Cerebellar cortex (tissue), 1 donor: Measurements from ENCODE around the gene SAYSD1.
A peak's percentile ranks its signal among the peaks of the same experiment; 100 is the strongest.
"Not testable (repeated sequence)": the region's sequence is repeated elsewhere in the genome, so short reads cannot be mapped to it uniquely, and the experiment has no call there.

Source experiments
- DNase-seq: peaks from one replicate; pipeline ENCODE4 v3.0.0-alpha.2; 2015; ENCODE audit warnings: low spot score

The SAYSD1 gene, protein sequence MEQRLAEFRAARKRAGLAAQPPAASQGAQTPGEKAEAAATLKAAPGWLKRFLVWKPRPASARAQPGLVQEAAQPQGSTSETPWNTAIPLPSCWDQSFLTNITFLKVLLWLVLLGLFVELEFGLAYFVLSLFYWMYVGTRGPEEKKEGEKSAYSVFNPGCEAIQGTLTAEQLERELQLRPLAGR

DNA sequence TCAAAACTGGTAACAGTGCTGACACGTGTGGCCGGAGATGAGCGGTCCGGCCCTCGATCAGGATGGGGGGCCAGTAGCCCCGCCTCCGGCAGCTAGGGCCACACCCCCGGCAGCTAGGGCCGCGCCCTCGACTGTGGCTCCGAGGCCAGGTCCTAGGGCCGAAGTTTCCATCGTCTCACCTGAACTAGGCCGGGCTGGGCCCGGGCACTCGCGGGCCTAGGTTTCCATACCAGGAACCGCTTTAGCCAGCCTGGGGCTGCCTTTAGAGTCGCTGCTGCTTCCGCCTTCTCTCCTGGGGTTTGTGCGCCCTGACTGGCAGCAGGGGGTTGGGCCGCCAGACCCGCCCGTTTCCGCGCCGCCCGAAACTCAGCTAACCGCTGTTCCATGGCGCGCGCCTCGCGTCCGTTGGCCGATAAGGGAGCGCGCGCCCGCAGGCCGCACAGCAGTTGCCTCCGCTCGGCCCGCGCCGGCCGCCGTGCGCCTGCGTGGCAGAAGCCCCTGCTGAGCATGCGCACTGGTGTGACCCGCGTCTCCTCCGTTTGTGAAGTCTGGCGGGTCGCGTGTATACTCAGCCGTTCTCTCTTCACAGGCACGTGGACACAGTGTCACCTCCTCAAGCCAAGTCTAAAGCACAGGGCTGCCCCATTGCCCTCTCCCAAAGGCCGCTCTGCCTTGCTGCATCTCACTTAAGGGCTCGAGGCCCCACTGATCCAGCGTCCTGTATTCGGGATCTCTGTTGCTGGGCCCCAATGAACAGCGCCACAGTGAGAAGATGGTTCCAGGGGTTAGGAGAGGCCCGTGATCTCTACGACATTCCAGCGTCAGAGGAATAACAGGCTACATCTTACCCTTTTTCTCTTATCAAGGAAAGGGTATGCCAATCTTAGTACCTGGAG lies at the start of gene SAYSD1:
TSS of gene SAYSD1 (minus strand) at position 483 of the 896 bp plus-strand sequence. CDS start at position 386, 97 bp downstream.
- peak; percentile 86 for DNase-seq

DNA sequence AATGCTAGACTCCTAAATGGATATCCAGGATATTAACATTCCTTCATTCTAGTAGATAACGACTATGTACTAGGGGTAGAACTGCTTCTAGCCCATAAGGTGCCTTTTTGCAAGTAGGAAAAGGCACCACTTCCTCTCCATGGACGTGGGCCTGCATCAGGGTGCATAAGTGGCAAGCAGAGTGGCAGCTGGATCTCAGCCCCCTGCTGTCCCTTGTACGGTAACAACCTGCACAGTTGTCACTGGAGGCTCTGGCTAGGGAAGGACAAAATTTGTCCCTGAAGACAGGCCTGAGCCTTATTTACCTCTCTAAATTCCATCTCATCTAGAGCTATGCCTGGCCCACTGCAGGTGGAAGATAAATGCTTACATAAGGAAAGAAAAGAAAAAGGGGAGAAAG lies 42.5 kb upstream of the SAYSD1 start:
- DNase-seq: no peak

DNA sequence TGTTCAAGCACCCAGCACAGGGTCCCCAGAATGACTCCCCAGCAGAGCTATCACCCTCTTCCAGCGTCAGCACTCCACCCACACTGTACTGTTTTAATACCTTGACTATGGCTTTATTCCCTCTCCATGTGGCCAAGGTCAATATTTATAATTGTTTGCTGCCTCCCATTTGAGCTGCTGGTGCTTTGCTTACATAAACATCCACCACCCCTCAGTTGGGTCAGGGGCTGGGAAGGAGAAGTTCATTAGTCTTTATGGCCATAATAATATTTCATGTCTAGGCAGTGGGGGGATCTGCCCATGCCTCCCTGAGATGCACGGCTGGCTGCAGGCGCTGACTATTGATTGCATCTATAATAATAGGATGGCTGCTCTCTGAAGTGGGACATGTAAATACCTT lies 41.8 kb upstream of the SAYSD1 start:
- no peak for DNase-seq

DNA sequence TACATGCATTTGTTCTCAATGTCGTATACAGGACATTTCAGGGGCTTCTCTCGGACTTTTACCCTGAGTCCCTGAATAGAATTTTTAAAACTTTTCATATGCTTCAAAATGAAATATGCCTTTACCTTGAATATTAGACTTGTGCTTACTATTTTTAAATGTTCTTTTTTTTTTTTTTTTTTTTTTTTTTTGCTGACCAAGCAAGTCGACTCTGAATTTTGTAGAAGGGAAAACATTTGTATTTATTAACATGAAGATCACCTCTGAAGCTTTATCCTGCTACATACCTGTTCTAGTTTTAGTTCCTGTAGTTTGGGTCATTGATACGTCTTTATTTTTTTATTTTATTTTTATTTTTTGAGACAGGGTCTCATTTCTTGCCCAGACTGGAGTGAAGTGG lies 39.7 kb upstream of the SAYSD1 start:
- no peak for DNase-seq

DNA sequence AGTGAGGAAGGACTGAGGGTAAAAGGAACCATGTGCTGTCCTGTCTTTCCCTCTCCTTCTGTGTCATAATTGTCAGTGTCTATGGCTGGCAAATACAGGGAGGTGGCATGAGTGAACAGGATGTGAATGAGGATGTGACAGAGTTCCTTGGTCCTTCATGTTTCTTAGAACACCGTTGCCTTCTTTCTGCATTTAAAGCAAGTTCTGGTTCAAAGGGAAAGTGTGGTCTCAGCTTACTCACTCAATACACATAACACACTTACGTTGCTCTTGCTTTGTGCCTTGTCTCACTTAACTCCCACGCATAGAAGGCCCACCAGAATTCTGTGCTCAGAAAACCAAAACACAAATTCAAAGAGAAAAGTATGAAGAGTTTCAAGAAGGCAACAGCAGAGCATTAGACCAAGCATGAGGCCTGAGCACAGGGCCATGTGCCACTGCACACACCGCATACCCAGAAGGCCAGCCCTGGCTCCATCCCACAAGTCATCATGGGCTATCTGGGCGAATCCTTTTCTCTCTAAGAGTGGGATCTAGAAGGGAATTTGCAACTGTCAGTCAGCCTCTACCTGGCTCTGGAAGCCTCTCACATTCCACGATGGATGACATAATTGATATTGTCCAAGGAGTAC lies 38.9 kb upstream of the SAYSD1 start:
- DNase-seq: no peak

DNA sequence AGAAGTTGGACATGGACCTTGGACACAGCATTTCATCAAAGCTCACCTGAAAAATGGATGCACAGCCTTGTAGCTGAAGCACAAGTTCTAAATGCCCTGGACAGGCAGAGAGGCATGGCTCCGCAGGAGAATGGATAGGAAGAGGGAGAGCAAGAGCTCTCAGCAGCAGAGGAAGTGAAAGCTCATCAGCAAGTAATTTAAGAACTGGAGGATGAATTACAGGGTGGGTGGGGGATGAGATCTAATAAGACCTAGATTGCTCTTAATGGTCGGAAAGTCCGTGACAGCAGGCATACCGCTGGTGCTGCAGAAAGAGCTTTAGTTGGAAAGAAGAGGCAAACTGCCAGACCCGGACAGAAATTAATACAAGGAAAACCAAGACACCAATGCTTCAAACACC lies 37.3 kb upstream of the SAYSD1 start:
- no peak for DNase-seq

DNA sequence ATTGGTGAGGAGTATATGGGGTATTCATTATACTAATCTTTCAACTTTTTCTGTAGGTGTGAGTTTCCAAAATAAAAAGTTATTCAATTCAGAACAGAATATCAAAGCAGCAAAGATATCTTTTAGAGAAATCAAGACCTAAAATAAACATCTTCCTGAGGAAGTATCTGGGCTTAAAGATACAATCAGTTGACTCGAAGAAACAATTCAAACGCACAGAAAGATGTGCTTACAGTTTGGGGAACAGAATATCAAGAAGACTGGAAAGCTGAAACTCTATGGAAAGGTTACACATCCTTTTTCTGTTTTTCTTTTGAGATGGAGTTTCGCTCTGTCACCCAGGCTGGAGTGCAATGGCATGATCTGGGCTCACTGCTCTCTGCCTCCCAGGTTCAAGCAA lies 36.2 kb upstream of the SAYSD1 start:
- DNase-seq: no peak

DNA sequence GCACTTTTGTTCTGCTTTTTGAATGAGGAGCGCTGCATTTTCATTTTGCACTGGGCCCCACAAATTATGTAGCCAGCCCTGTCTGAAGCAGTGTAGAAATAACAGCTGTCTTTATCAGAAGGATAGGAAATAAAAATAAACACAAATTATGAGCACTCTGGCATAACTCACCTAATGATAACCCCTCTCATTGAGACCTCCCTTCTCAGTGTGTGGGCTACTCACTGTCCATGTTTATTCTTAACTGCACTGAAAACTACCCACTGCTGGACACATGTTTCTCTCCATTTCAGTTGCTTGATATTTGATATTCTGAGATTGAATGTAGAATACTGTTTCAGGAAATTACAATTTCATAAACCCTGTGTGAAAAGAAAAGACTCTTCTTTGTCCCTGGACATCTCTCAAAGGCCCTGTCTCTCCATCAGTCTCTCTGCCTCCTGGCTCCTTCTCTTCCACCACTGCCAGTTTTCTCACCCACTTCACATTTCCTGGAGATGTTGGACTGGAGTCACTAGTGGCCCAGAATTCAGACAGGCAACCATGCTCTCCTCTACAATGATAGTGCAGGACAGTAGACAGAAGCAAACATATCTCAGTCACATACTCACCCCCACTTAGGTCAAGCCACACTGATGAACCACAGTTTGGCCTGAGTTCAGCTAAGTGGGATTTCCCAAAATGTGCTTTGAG lies 29.6 kb upstream of the SAYSD1 start:
- DNase-seq: no peak

DNA sequence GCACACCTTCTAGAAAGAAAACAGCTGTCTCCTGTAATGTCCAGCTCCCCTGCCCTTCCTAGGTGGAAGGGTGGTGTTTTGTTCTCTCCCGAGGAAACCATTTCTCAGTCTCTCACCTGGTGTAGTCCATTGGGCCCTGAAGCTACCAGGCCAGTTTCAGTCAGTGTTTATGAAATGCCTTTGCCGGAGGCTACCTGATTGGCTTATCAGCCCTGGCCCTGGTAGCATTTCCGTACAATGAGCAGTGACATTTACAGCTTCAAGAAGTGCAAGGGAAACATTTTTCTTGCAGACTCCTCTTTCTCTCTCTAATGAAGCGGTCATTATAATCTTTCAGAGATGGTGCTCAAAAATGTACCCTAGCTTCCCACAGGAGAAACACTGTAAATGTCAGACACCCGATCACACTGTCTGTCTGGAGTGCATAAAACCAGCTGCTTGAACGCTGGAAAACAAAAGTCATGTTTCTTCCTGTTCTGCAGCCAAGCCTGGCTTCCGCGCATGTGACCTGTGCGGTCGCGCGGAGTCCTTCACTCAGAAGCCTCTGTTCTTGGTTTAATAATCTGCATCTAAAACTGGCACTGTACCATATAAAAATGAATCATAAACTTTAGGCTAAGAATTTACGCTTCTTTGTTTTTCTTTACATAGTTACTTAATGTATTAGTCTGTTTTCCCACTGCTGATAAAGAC lies 28.4 kb upstream of the SAYSD1 start:
- DNase-seq: no peak

DNA sequence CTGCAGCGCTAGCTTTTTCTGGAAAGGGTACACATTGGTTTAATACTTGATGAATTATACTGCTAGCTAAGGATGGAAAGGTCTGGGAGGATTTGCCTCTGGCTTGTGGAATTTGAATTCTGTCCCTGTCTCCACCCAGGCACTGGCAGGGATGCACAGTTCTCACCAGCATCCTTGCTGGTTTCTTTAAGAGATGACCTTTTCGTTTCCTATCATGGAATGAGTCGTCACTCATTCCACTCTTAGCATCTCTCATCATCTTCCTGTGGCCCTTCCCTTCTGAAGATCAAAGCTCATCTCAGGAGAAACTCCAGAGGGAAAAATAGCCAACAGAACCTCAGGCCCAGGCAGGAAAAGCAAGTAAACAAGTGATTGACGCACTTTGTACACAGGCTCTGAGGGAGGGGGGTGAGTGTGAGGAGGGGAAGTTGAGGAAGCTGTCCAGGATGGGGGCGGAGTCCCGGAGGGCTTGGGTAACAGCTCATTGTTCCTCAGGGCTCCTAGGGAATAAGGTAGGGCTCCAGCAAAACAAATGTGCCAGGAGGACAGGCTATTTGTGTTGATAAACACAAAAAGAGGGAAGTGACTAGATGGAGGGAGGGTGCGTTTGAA lies 25.7 kb upstream of the SAYSD1 start:
- DNase-seq: no peak

DNA sequence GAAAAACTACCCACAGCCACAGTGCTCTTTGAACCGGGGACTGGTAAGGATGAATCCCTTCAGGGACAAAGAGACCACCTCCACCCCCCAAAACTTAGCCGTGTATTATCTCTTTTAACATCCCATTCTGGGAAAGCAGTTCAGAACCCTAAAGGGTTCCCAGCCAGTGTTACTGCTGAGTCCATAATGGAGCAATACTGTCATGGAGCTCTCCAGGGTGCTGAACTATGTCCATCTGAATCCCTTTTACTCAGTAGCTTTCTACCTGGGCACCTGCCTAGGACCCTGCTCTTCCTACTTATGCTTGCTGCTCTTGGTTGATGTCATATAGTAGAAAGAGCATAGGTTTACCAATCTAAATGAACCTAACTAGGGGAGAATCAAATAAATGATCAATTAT lies 22.3 kb upstream of the SAYSD1 start:
- peak; percentile 6 for DNase-seq

DNA sequence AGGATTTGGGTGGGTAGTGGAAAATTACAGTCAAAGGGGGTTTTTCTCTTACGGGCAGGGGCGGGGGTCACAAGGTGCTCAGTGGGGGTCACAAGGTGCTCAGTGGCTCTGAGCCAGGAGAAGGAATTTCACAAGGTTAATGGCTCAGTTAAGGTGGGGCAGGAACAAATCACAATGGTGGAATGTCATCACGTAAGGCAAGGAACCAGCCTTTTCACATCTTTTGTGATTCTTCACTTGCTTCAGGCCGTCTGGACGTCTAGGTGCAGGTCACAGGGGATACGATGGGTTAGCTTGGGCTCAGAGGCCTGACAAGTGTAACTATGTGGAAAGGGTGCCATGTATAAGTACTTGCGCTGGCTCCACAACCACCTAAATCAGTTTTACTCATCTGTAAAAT lies 21.2 kb upstream of the SAYSD1 start:
- not testable (repeated sequence) for DNase-seq

DNA sequence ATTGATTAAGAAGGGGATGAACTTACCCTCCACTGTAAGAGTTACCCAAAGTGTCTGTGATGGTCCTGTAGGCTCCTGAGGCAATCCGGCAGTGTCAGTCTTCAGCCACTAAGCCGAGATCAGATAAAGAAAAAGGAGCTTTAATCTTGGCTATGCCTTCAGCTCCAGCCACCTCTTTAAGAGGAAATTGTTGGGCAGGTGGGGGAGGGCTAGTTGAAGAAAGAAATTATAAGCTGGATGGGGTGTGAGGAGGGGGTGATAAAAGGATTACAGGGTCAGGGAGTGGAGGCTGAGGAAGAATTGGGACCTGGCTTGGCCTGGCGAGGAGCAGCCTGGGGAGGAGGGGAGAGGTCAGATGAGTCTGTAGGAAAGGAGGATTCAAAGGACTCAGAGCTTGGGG lies 19.8 kb upstream of the SAYSD1 start:
- DNase-seq: not testable (repeated sequence)

DNA sequence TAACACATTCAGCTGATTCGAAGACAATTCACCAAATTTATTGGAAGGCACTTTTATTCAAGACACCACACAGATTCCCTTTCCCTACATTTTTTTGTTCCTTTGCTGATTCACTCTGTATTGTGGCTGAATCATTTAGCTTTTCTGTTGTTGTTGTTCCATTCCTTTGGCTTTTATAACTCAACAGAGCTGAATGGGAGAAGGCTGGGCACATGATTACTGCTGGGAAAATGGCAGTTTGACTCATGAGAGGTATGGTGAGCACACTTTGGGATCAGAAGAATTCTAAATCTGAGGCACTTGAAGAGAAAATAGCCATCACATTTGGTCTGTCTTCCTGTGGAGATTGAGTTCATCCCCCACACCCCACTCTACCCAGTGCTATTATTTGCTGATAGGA lies 15.7 kb upstream of the SAYSD1 start:
- DNase-seq: no peak

DNA sequence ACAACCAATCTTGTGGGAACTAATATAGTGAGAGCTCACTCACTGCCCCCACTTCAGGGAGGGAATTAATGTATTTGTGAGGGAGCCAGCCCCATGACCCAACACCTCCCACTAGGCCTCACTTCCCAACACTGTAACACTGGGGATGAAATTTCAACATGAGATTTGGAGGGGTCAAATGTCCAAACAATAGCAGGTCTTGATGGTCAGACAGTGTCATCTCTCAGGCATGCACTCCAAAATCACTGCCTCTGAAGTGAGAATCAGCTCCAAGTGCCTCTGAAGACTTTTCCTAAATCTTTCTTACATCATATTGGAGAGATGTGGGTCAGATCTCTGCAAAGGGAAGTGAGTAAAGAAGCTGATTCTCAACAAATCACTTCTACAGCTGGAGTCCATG lies 13.8 kb upstream of the SAYSD1 start:
- DNase-seq: no peak

DNA sequence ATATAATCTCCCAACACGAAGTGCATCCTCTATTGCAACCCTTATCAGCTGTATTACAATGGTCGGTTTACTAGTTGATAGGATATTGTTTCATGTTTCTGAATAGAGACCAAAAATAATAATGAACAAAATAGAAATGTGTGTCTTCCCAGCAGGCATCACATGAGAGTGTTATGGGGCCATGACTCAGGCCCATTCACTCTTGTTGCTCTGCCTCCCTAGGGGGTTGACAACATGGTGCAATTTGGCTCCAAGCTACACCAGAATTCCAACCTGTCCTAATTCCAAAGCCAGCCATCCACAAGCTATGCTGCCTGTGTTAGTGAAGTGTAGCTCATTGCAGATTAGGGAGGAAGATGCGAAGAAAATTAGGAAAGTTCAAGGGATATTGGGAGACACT lies 13.1 kb upstream of the SAYSD1 start:
- DNase-seq: no peak

DNA sequence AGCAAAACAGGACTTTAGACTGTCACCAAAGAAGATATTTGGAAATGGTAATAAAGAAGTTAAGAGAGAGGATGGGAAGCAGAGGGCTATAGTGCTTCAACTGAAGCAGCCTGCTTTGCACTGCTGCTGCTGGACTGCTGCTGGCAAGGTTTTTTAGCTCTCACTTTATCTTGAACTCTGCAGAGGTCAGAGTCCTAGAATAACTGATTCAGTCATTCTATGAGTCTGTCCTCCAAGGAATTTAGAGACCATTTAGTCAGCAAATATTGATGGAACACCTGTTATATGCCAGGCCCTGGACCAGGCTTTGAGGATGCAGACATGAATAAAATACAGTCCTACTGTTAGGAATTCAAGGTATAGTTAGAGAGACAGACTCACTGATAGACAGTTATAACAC lies 9.1 kb upstream of the SAYSD1 start:
- no peak for DNase-seq

DNA sequence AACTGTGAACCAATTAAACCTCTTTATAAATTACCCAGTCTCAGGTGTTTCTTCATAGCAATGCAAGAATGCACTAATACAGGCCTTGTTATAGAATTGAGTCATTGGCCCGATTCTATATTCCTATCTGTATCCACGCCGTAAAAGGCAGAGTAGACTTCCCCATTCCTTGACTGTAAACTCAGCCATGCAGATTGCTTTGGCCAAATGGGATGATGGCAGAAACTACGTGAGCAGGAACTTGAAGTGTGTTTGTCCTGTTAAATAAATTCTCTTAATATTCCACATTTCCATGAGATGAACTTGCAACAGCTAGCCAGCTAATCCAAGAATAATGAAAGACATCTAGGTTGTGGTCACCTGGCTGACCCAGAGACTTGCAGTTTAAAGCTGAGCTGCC lies 3.9 kb upstream of the SAYSD1 start:
- no peak for DNase-seq

DNA sequence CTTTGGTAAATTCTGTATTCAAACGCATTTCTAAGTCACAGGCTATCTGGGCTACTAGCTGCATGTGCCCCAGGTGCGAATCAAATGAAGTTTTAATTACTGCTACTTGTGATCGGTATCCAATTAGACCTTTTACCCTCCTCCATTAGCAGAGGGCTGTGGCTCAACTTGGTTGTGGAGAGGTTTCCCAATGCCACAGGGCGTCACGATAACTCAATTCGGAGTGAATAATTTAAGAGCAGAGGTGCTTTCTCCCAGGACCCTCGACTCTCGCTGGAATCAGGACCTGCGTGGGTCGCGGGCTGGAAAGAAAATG lies 640 bp downstream of the SAYSD1 start:
- DNase-seq: no peak

DNA sequence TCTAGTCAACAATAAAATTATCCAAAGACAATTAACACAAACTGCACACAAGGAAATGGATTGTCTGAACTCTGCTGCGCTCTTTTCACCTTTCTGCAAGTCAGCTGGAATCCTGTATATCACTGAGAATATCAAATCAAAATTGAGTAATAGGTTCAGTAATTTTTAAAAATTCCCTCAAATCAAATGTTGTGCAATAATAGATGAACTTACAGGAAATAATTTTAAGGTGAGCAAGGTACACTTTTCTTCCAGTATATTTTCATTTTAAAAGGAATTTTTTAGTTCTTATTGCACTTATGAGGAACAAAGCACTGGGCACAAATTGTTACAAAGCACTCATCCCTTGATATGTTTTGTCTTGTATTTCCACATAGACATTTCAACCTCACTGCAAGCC lies 1.2 kb downstream of the SAYSD1 start:
- peak; percentile 4 for DNase-seq

DNA sequence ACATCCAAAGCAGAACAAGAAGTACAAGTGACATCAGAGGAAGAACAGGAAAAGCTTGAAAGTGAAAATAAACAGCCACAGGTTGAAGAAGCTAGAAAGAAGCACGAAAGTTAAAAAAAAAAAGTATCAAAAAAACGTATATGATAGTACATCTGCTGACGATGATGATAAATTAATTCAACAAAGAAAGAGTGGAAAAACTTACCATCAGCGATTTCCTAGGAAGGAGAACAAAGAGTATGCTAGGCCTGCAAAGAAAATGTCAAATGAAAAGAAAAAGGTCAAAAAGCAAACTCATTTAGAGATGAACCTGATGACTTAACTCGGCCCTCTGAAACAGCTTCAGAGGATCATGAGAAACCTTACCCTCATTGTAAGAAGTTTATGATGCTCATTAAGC lies 3.7 kb downstream of the SAYSD1 start:
- no peak for DNase-seq
